ENCODE results near the gene HTR5A.

Gene HTR5A

GRCh38 chr7:155048006-155048405, 22.1 kb upstream of the HTR5A start:
- no peak for DNase-seq (ENCODE audit: extremely low read depth, low read depth)
- no peak for TF ChIP-seq CTCF (IDR thresholded peaks at IDR 0.05; ENCODE audit: low read depth, low read length)

GRCh38 chr7:155051355-155051754, 18.8 kb upstream of the HTR5A start:
- TF ChIP-seq CTCF (IDR thresholded peaks at IDR 0.05; ENCODE audit: low read depth, low read length) = no peak
- no peak for DNase-seq (ENCODE audit: extremely low read depth, low read depth)

- no peak for DNase-seq (ENCODE audit: extremely low read depth, low read depth)
- no peak for TF ChIP-seq CTCF (IDR thresholded peaks at IDR 0.05; ENCODE audit: low read depth, low read length)
These were observed 17.1 kb upstream of the HTR5A start for GRCh38 chr7:155053002-155053401.

GRCh38 chr7:155054761-155055160, 15.4 kb upstream of the HTR5A start:
- DNase-seq (ENCODE audit: extremely low read depth, low read depth) = no peak
- TF ChIP-seq CTCF (IDR thresholded peaks at IDR 0.05; ENCODE audit: low read depth, low read length) = no peak

GRCh38 chr7:155057076-155057475, 13.0 kb upstream of the HTR5A start:
- TF ChIP-seq CTCF (IDR thresholded peaks at IDR 0.05; ENCODE audit: low read depth, low read length) = no peak

GRCh38 chr7:155058896-155059295, 11.2 kb upstream of the HTR5A start:
- TF ChIP-seq CTCF (IDR thresholded peaks at IDR 0.05; ENCODE audit: low read depth, low read length) = no peak
- no peak for DNase-seq (ENCODE audit: extremely low read depth, low read depth)

More at GRCh38 chr7:155057076-155057475, 13.0 kb upstream of the HTR5A start:
- no peak for DNase-seq (ENCODE audit: extremely low read depth, low read depth)

- TF ChIP-seq CTCF (IDR thresholded peaks at IDR 0.05; ENCODE audit: low read depth, low read length) = no peak
- DNase-seq (ENCODE audit: extremely low read depth, low read depth) = no peak
These were observed 10.4 kb upstream of the HTR5A start for GRCh38 chr7:155059703-155060102.
